ENCODE measurements around the gene SH2D2A.

DNA sequence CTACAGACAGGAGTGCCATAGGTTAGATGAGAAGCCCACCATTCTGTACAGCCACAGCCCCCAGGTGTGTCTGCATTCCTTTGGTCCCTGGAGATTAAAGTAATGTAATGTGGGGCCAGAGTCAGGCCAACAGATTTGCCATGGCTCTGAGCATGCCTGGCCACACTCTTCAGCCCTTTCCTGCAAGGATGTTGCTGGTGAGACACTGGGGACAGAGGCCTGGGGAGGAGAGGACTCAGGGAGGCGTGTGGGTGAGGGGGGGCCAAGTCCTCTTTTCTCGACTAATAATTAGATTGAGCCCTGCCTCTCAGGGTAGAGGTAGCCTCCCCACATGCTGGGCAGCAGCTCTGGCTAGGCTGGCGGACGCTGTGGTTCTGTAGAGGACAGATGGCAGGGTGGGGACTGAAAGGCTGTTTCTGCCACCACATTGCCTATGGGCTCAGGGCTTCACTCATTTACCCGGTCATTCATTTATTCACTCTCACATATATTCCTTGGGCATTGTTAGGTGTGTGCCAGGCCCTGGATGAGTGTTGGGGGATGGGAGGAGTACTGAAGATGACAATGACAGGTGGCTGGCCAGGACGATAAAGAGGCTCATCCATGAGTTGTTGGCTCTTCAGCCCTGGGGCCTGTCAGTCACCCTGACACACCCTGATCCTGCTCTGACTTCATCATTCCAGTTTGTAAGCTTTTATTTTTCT lies 56.4 kb downstream of the SH2D2A start:
- TF ChIP-seq, protein P1, sequence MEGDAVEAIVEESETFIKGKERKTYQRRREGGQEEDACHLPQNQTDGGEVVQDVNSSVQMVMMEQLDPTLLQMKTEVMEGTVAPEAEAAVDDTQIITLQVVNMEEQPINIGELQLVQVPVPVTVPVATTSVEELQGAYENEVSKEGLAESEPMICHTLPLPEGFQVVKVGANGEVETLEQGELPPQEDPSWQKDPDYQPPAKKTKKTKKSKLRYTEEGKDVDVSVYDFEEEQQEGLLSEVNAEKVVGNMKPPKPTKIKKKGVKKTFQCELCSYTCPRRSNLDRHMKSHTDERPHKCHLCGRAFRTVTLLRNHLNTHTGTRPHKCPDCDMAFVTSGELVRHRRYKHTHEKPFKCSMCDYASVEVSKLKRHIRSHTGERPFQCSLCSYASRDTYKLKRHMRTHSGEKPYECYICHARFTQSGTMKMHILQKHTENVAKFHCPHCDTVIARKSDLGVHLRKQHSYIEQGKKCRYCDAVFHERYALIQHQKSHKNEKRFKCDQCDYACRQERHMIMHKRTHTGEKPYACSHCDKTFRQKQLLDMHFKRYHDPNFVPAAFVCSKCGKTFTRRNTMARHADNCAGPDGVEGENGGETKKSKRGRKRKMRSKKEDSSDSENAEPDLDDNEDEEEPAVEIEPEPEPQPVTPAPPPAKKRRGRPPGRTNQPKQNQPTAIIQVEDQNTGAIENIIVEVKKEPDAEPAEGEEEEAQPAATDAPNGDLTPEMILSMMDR (IDR thresholded peaks at IDR 0.05; ENCODE audit: poor library complexity), result no peak
- TF ChIP-seq EZH2 (IDR thresholded peaks at IDR 0.05; ENCODE audit: borderline replicate concordance), result no peak
